Thoracic aorta (tissue), 2 donors: ENCODE measurements around the gene SEMA4G. TPM values are rescaled to one million over a fixed set of nuclear protein-coding genes. Genes with fewer than 3 reads are reported as not detected.

ENCODE experiments used
- ATAC-seq: fragments of 150-250 bp; one replicate; pipeline ENCODE4 v1.8.0; 2017; ENCODE audit warnings: low read depth; ENCODE audit not compliant: insufficient number of reproducible peaks, low FRiP score
- DNase-seq: peaks from one replicate; pipeline ENCODE4 v3.0.0-alpha.2; 2020; ENCODE audit warnings: low spot score
- H3K27ac ChIP-seq, 2 donors: fragments of 200-600 bp; sonication (generic); 1 replicate in 1 of 2; 2 replicates in 1 of 2; pipeline ENCODE4 v1.5.1; 2016; ENCODE audit warnings: mild to moderate bottlenecking in 2 of 2, moderate library complexity in 2 of 2
- H3K27me3 ChIP-seq: fragments of 200-600 bp; sonication (generic); replicated peaks from 2 replicates; pipeline ENCODE4 v1.6.0; 2016; ENCODE audit warnings: mild to moderate bottlenecking; ENCODE audit not compliant: insufficient read depth
- H3K36me3 ChIP-seq: fragments of 200-600 bp; sonication (generic); one replicate; pipeline ENCODE4 v1.5.1; 2016
- H3K4me1 ChIP-seq, 2 donors: fragments of 200-600 bp; sonication (generic); 1 replicate in 1 of 2; 2 replicates in 1 of 2; pipeline versions ENCODE4 v1.5.1 to v1.6.0; 2016; ENCODE audit warnings: low read depth in 2 of 2, mild to moderate bottlenecking in 1 of 2; ENCODE audit not compliant: control insufficient read depth in 1 of 2
- H3K4me3 ChIP-seq: fragments of 200-600 bp; sonication (generic); 2 replicates; pipeline ENCODE4 v1.5.1; 2016; ENCODE audit warnings: mild to moderate bottlenecking
- H3K9me3 ChIP-seq: fragments of 200-600 bp; sonication (generic); 2 replicates; pipeline ENCODE4 v1.5.1; 2016
- CTCF ChIP-seq: fragments of 200-600 bp; sonication (generic); IDR thresholded peaks from one replicate; pipeline ENCODE4 v1.5.1; 2019; ENCODE audit warnings: antibody characterized with exemption
- total RNA-seq, 2 donors: library from RNA; depleted of rRNA; stranded (reverse); fragments of >200 nt; gene quantifications; one replicate each; pipeline versions ENCODE4 v1.1.0 to v1.2.3, GENCODE V29; 2016

SEMA4G gene
- total RNA-seq, 2 donors from 2014 or later = 3.5 to 4.3 TPM

- Histone ChIP-seq H3K27me3 (no peaks in the 10 kb centered on the region), H3K9me3 (no peaks in the 10 kb centered on the region), H3K4me1 (peaks cover 0 to 19% of the 10 kb centered on the region in 2 donors), H3K36me3 (no peaks in the 10 kb centered on the region), H3K4me3 (no peak overlapping the region), H3K27ac (no peak overlapping the region)
- peak; percentile 34 for ATAC-seq
- TF ChIP-seq CTCF = peak; percentile 91
- peak; percentile 51 for DNase-seq
These were observed 45.1 kb downstream of the SEMA4G start for GRCh38 chr10:101014230-101014884.

GRCh38 chr10:101014966-101015581, 45.8 kb downstream of the SEMA4G start:
- DNase-seq (no peak), ATAC-seq (no peak)
- Histone ChIP-seq H3K27me3 (no peaks in the 10 kb centered on the region), H3K27ac (no peak overlapping the region), H3K4me3 (no peak overlapping the region), H3K9me3 (no peaks in the 10 kb centered on the region), H3K4me1 (peaks cover 0 to 19% of the 10 kb centered on the region in 2 donors), H3K36me3 (no peaks in the 10 kb centered on the region)
- TF ChIP-seq CTCF = no peak

- peaks cover 0 to 19% of the 10 kb centered on the region in 2 donors for H3K4me1 ChIP-seq
- H3K27me3 ChIP-seq = no peaks in the 10 kb centered on the region
- no peak overlapping the region for H3K4me3 ChIP-seq
- H3K27ac ChIP-seq = no peak overlapping the region
- TF ChIP-seq CTCF = no peak
- ATAC-seq = no peak
- no peaks in the 10 kb centered on the region for H3K36me3 ChIP-seq
- H3K9me3 ChIP-seq = no peaks in the 10 kb centered on the region
- DNase-seq = no peak
These were observed 46.3 kb downstream of the SEMA4G start for GRCh38 chr10:101015582-101015973.

- no peaks in the 10 kb centered on the region for H3K27me3 ChIP-seq
- ATAC-seq = no peak
- no peaks in the 10 kb centered on the region for H3K36me3 ChIP-seq
- no peak for TF ChIP-seq CTCF
- H3K9me3 ChIP-seq = no peaks in the 10 kb centered on the region
- H3K27ac ChIP-seq = no peak overlapping the region
- H3K4me3 ChIP-seq = no peak overlapping the region
- DNase-seq = no peak
- peaks cover 0 to 19% of the 10 kb centered on the region in 2 donors for H3K4me1 ChIP-seq
These were observed 47.5 kb downstream of the SEMA4G start for GRCh38 chr10:101016814-101017213.

GRCh38 chr10:101018118-101018599, 48.9 kb downstream of the SEMA4G start:
- H3K36me3 ChIP-seq = no peaks in the 10 kb centered on the region
- H3K4me1 ChIP-seq = peaks cover 0 to 11% of the 10 kb centered on the region in 2 donors
- no peaks in the 10 kb centered on the region for H3K27me3 ChIP-seq
- no peak overlapping the region for H3K4me3 ChIP-seq
- no peak overlapping the region for H3K27ac ChIP-seq
- no peak for TF ChIP-seq CTCF
- H3K9me3 ChIP-seq = no peaks in the 10 kb centered on the region
- ATAC-seq = no peak
- no peak for DNase-seq
